K562 (cell line): ENCODE data around the gene POMGNT1.

Experiments used
- CUX1 ChIP-seq: fragments of 200-800 bp; sonication (Bioruptor generic); IDR thresholded peaks from 2 replicates; pipeline ENCODE4 v1.6.1; 2016; ENCODE audit warnings: missing genetic modification characterization, missing compliant biosample characterization
- MAFG ChIP-seq: fragments of 450-650 bp; conservative IDR thresholded peaks from 2 replicates; pipeline ENCODE4 v1.6.1; 2016; ENCODE audit warnings: missing genetic modification characterization, missing compliant biosample characterization
- MAFK ChIP-seq: IDR thresholded peaks from 2 replicates; pipeline ENCODE4 v1.6.1; 2011; ENCODE audit warnings: low read length, improper control_type of control experiment
- POLR2A ChIP-seq: fragments of 450-650 bp; conservative IDR thresholded peaks from 2 replicates; pipeline ENCODE4 v1.6.1; 2016
- SREBF1 ChIP-seq: fragments of 150-350 bp; IDR thresholded peaks from 2 replicates; pipeline ENCODE4 v1.6.1; 2014; ENCODE audit warnings: antibody characterized with exemption, low read depth, low read length, borderline replicate concordance
- TFAM ChIP-seq: fragments of 250-450 bp; sonication (Bioruptor Pico); conservative IDR thresholded peaks from 2 replicates; pipeline ENCODE4 v1.5.0; 2021; ENCODE audit warnings: mild to moderate bottlenecking, moderate library complexity
- TRIM24 ChIP-seq, 2 experiments: fragments of 450-650 bp; IDR thresholded peaks; 2 replicates each; pipeline ENCODE4 v1.6.1; 2016
- TSHZ1 ChIP-seq: fragments of 250-450 bp; sonication (Bioruptor Pico); IDR thresholded peaks from 2 replicates; pipeline ENCODE4 v1.4.0; 2020; ENCODE audit warnings: mild to moderate bottlenecking, moderate library complexity
- ZFP30 ChIP-seq: fragments of 250-450 bp; sonication (Bioruptor Pico); IDR thresholded peaks from 2 replicates; pipeline ENCODE4 v1.8.0; 2022; ENCODE audit warnings: moderate library complexity, mild to moderate bottlenecking, inconsistent platforms, borderline replicate concordance

- no peak for TF ChIP-seq TRIM24 (IDR thresholded peaks at IDR 0.05)
- TF ChIP-seq POLR2A = no peak
- TF ChIP-seq MAFG = no peak
- no peak for TF ChIP-seq TSHZ1 (CRISPR knock-in tag)
- TF ChIP-seq ZFP30 = no peak
- TF ChIP-seq CUX1 (CRISPR knock-in tag) = no peak
- TF ChIP-seq SREBF1 = no peak
- TF ChIP-seq TFAM (CRISPR knock-in tag) = no peak
- no peak for TF ChIP-seq MAFK
Observed at GRCh38 chr1:46206399-46206798, 8.2 kb upstream of the POMGNT1 start.
